Adrenal gland (tissue), 5 donors: ENCODE data around the gene MORN5.

Source experiments
- CTCF ChIP-seq, 6 experiments: fragments of 450-650 bp in 4 of 6; fragments of 200-600 bp in 2 of 6; sonication (generic) in 1 of 6; IDR thresholded peaks; 1 replicate in 5 of 6; 2 replicates in 1 of 6; pipeline versions ENCODE4 v1.5.1 to v1.8.0; 2016 to 2021; ENCODE audit warnings: antibody characterized with exemption in 6 of 6, mild to moderate bottlenecking in 2 of 6, moderate library complexity in 1 of 6
- POLR2A ChIP-seq, 2 donors: fragments of 450-650 bp; IDR thresholded peaks; one replicate each; pipeline ENCODE4 v1.6.1; 2017; ENCODE audit warnings: antibody characterized with exemption in 2 of 2, mild to moderate bottlenecking in 2 of 2, moderate library complexity in 1 of 2
- donor health status: DM: no; HTN: no; CAD: no.

- TF ChIP-seq CTCF (IDR thresholded peaks at IDR 0.05) (no peak), POLR2A (IDR thresholded peaks at IDR 0.05) (no peak)
These were observed 37.8 kb upstream of the MORN5 start for GRCh38 chr9:122121931-122122330.
